IMR-90 (cell line): ENCODE measurements around the gene BTC. TPM values are rescaled to one million over a fixed set of nuclear protein-coding genes. Genes with fewer than 3 reads are reported as not detected.

Source experiments
- ATAC-seq: fragments of 200-7000 bp; cut with Tn5 transposase; 2 replicates; pipeline ENCODE4 v1.9.1; 2020; ENCODE audit warnings: low read depth, mild to moderate bottlenecking, moderate library complexity
- BruUV-seq: library from RNA; stranded (reverse); fragments of 400-500 nt; replicated peaks from 2 replicates; lab custom pipeline; 2021; lab: Mats Ljungman, UMichigan
- CTCF ChIA-PET: fragments of 300-600 bp; formaldehyde crosslinking; extraction: SDS; loops from one replicate; lab custom pipeline; 2021; ENCODE audit warnings: antibody characterized with exemption; lab: Yijun Ruan, JAX
- POLR2A ChIA-PET: fragments of 300-600 bp; sonication (Branson Sonifier 250); formaldehyde crosslinking; loops from one replicate; lab custom pipeline; 2022; ENCODE audit warnings: antibody characterized with exemption; ENCODE audit not compliant: unreplicated experiment; lab: Charles Lee
- DNase-seq: peaks from one replicate; pipeline ENCODE4 v3.0.0; 2013
- H2AFZ ChIP-seq: replicated peaks from 2 replicates; pipeline ENCODE3; 2013; ENCODE audit warnings: low read length, mild to moderate bottlenecking; ENCODE audit not compliant: poor library complexity
- H2AK5ac ChIP-seq: 2 replicates; pipeline ENCODE4 v1.6.1; 2013; ENCODE audit warnings: low read depth, low read length, inconsistent platforms
- H2AK9ac ChIP-seq: replicated peaks from 2 replicates; pipeline ENCODE3; 2013; ENCODE audit warnings: mild to moderate bottlenecking, low read depth, low read length, moderate library complexity; ENCODE audit not compliant: poor library complexity
- H2BK120ac ChIP-seq: 2 replicates; pipeline ENCODE4 v1.6.1; 2013; ENCODE audit warnings: low read depth, low read length, inconsistent platforms
- H2BK15ac ChIP-seq: 3 replicates; pipeline ENCODE4 v1.6.1; 2013; ENCODE audit warnings: low read depth, low read length, inconsistent platforms
- H2BK20ac ChIP-seq: 2 replicates; pipeline ENCODE4 v1.6.1; 2013; ENCODE audit warnings: low read depth, mild to moderate bottlenecking, inconsistent platforms, low read length, moderate library complexity
- H2BK5ac ChIP-seq: 2 replicates; pipeline ENCODE4 v1.6.1; 2013; ENCODE audit warnings: mild to moderate bottlenecking, low read depth, low read length, inconsistent platforms; ENCODE audit not compliant: poor library complexity, severe bottlenecking
- H3K14ac ChIP-seq: replicated peaks from 2 replicates; pipeline ENCODE4 v1.6.1; 2013; ENCODE audit warnings: low read depth, low read length, inconsistent platforms
- H3K18ac ChIP-seq: 2 replicates; pipeline ENCODE4 v1.6.1; 2013; ENCODE audit warnings: low read depth, low read length, control low read depth
- H3K23ac ChIP-seq: 2 replicates; pipeline ENCODE4 v1.6.1; 2013; ENCODE audit warnings: low read depth, low read length, inconsistent platforms
- H3K27ac ChIP-seq: 2 replicates; pipeline ENCODE4 v1.5.1; 2013; ENCODE audit warnings: mild to moderate bottlenecking, control low read depth, low read length; ENCODE audit not compliant: insufficient read depth
- H3K27me3 ChIP-seq: 2 replicates; pipeline ENCODE4 v1.6.1; 2013; ENCODE audit warnings: low read length; ENCODE audit not compliant: control insufficient read depth, insufficient read depth
- H3K36me3 ChIP-seq: 2 replicates; pipeline ENCODE4 v1.6.1; 2013; ENCODE audit warnings: low read length, mixed read lengths; ENCODE audit not compliant: control insufficient read depth, insufficient read depth
- H3K4ac ChIP-seq: 2 replicates; pipeline ENCODE4 v1.6.1; 2013; ENCODE audit warnings: low read depth, low read length, inconsistent platforms
- H3K4me1 ChIP-seq: 2 replicates; pipeline ENCODE4 v1.6.1; 2013; ENCODE audit warnings: low read length, mixed read lengths; ENCODE audit not compliant: control insufficient read depth, insufficient read depth
- H3K4me2 ChIP-seq: 2 replicates; pipeline ENCODE4 v1.6.1; 2013; ENCODE audit warnings: low read depth, mild to moderate bottlenecking, control low read depth, low read length, moderate library complexity
- H3K4me3 ChIP-seq: 2 replicates; pipeline ENCODE4 v1.5.1; 2013; ENCODE audit warnings: low read depth, mild to moderate bottlenecking, control low read depth, low read length, moderate library complexity; ENCODE audit not compliant: insufficient read depth
- H3K56ac ChIP-seq: 2 replicates; pipeline ENCODE4 v1.6.1; 2013; ENCODE audit warnings: low read length, inconsistent platforms; ENCODE audit not compliant: insufficient read depth; ENCODE audit errors: extremely low read depth
- H3K79me1 ChIP-seq, 2 experiments: 2 replicates each; pipeline ENCODE4 v1.6.1; 2013; ENCODE audit warnings: low read length in 2 of 2, inconsistent platforms in 1 of 2, low read depth in 1 of 2
- H3K9ac ChIP-seq: 2 replicates; pipeline ENCODE4 v1.6.1; 2013; ENCODE audit warnings: low read depth, low read length, control low read depth
- H3K9me1 ChIP-seq: 2 replicates; pipeline ENCODE4 v1.6.1; 2013; ENCODE audit warnings: low read length, inconsistent platforms; ENCODE audit not compliant: insufficient read depth
- H3K9me3 ChIP-seq: 2 replicates; pipeline ENCODE4 v1.6.1; 2013; ENCODE audit warnings: low read length; ENCODE audit not compliant: control insufficient read depth, insufficient read depth
- H4K20me1 ChIP-seq: 2 replicates; pipeline ENCODE4 v1.6.1; 2013; ENCODE audit warnings: low read length, inconsistent platforms; ENCODE audit not compliant: insufficient read depth
- H4K5ac ChIP-seq: 2 replicates; pipeline ENCODE4 v1.6.1; 2013; ENCODE audit warnings: mild to moderate bottlenecking, low read depth, low read length, control low read depth
- H4K8ac ChIP-seq, 2 experiments: 2 replicates each; pipeline ENCODE4 v1.6.1; 2013; ENCODE audit warnings: low read depth in 2 of 2, low read length in 2 of 2, control low read depth in 1 of 2, inconsistent platforms in 1 of 2
- H4K91ac ChIP-seq: 2 replicates; pipeline ENCODE4 v1.6.1; 2013; ENCODE audit warnings: low read depth, low read length, inconsistent platforms; ENCODE audit not compliant: insufficient read depth
- BHLHE40 ChIP-seq: fragments of 150-350 bp; IDR thresholded peaks from 2 replicates; pipeline ENCODE4 v1.6.1; 2016; ENCODE audit warnings: mild to moderate bottlenecking, low read depth, low read length
- CEBPB ChIP-seq: IDR thresholded peaks from 2 replicates; pipeline ENCODE4 v1.6.1; 2012; ENCODE audit warnings: low read depth, low read length, improper control_type of control experiment
- CHD1 ChIP-seq: IDR thresholded peaks from 2 replicates; pipeline ENCODE4 v1.6.1; 2012; ENCODE audit warnings: low read depth, low read length, improper control_type of control experiment
- FOS ChIP-seq: fragments of 150-350 bp; IDR thresholded peaks from 2 replicates; pipeline ENCODE4 v1.6.1; 2016; ENCODE audit warnings: low read depth, low read length
- MAFK ChIP-seq: IDR thresholded peaks from 2 replicates; pipeline ENCODE4 v1.6.1; 2012; ENCODE audit warnings: low read depth, low read length, improper control_type of control experiment
- MAZ ChIP-seq: IDR thresholded peaks from 2 replicates; pipeline ENCODE4 v1.6.1; 2012; ENCODE audit warnings: low read depth, mild to moderate bottlenecking, low read length, improper control_type of control experiment, moderate library complexity, borderline replicate concordance
- MXI1 ChIP-seq: IDR thresholded peaks from 2 replicates; pipeline ENCODE4 v1.6.1; 2012; ENCODE audit warnings: low read depth, mild to moderate bottlenecking, low read length, moderate library complexity, borderline replicate concordance
- NFE2L2 ChIP-seq: fragments of 150-350 bp; IDR thresholded peaks from 2 replicates; pipeline ENCODE4 v1.6.1; 2016; ENCODE audit warnings: low read depth, mild to moderate bottlenecking, low read length
- POLR2A ChIP-seq: IDR thresholded peaks from 2 replicates; pipeline ENCODE4 v1.6.1; 2012; ENCODE audit warnings: mild to moderate bottlenecking, low read depth, low read length
- RAD21 ChIP-seq: IDR thresholded peaks from 2 replicates; pipeline ENCODE4 v1.6.1; 2012; ENCODE audit warnings: low read length, improper control_type of control experiment
- RCOR1 ChIP-seq: IDR thresholded peaks from 2 replicates; pipeline ENCODE4 v1.6.1; 2012; ENCODE audit warnings: mild to moderate bottlenecking, low read length, improper control_type of control experiment; ENCODE audit not compliant: insufficient replicate concordance
- RFX5 ChIP-seq: IDR thresholded peaks from 2 replicates; pipeline ENCODE4 v1.8.0; 2012; ENCODE audit warnings: low read depth, mild to moderate bottlenecking, low read length, moderate library complexity
- SMC3 ChIP-seq: fragments of 150-350 bp; IDR thresholded peaks from 2 replicates; pipeline ENCODE4 v1.6.1; 2016; ENCODE audit warnings: low read depth, mild to moderate bottlenecking, antibody characterized with exemption, low read length, moderate library complexity
- WGBS, 2 experiments: methylation state at CpG; one replicate each; pipeline versions ENCODE4 v1.1.5 to v1.1.7; 2013; ENCODE audit warnings: missing lambda C conversion rate in 2 of 2; ENCODE audit not compliant: insufficient read length in 1 of 2; ENCODE audit errors: extremely low coverage in 2 of 2; 5-methylcytosine and 5-hydroxymethylcytosine counted together
- dilution Hi-C: fragments of 300-500 bp; cut with HindIII; formaldehyde crosslinking; loops from one replicate; pipeline ENCODE4 v1.14.3; 2018; ENCODE audit warnings: low sequenced_read_pairs; ENCODE audit not compliant: unreplicated experiment
- in situ Hi-C: fragments of 300-500 bp; cut with MboI; formaldehyde crosslinking; loops from 3 replicates; pipeline ENCODE4 v1.14.3; 2019; ENCODE audit warnings: low sequenced_read_pairs, inconsistent platforms, mixed read lengths
- intact Hi-C: fragments of 100-400 bp; cut with micrococcal nuclease; formaldehyde crosslinking; loops from 2 replicates; pipeline ENCODE4 v1.10.0; 2022
- polyA plus RNA-seq, 3 experiments: library from polyadenylated mRNA; depleted of rRNA; stranded (reverse); fragments of >200 nt; gene quantifications; 2 replicates each; pipeline ENCODE4 v1.2.3, GENCODE V29; 2012; ENCODE audit warnings: low replicate concordance in 1 of 3
- total RNA-seq: library from RNA; depleted of rRNA; stranded (reverse); fragments of >200 nt; gene quantifications from 2 replicates; pipeline ENCODE4 v1.2.3, GENCODE V29; 2012
- TF ChIP-seq, protein P1 (sequence below): fragments of 150-350 bp; IDR thresholded peaks from 2 replicates; pipeline ENCODE4 v1.6.1; 2017; ENCODE audit warnings: mild to moderate bottlenecking, antibody characterized with exemption, low read length, low read depth
- TF ChIP-seq, protein P2 (sequence below): conservative IDR thresholded peaks from 2 replicates; pipeline ENCODE4 v1.5.1; 2012; ENCODE audit warnings: mild to moderate bottlenecking, low read depth, low read length, improper control_type of control experiment
- TF ChIP-seq, protein P3 (sequence below): fragments of 150-350 bp; IDR thresholded peaks from 2 replicates; pipeline ENCODE4 v1.6.1; 2016; ENCODE audit warnings: low read depth, mild to moderate bottlenecking, low read length, moderate library complexity, borderline replicate concordance

BTC gene
- total and polyA plus RNA-seq, 2 of the 4 experiments (the other 2 are of a cell fraction) = not detected

DNA sequence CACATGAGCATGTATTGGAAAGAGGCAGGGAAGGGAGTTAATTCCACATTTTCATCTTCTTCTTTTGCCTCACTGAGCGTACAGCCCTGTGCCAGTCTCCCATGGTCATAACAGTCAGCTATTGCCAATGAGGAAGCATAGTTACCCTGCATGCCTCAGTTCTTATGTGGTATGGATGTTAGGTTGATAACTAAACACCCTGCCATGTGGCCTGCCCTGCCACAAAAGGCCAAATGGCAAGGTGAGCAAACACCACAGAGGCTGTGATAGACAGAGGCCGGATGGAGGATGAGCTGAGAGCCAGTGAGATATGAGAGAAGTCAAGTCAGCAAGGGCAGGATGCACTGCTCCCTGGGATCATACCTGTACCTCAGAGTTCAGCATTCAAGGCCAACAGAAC, 59.3 kb downstream of the BTC start:
- Histone ChIP-seq H3K4me3 (no peak overlapping the region), H3K27ac (no peak overlapping the region), H3K9me3 (no peaks in the 10 kb centered on the region), H2AK5ac (no peak overlapping the region), H3K56ac (no peak overlapping the region), H4K5ac (no peak overlapping the region), H3K9me1 (no peaks in the 10 kb centered on the region), H2BK20ac (no peak overlapping the region), H4K8ac (no peak overlapping the region), H3K18ac (no peak overlapping the region), H4K91ac (no peak overlapping the region), H2AFZ (no peak overlapping the region), H3K79me1 (no peaks in the 10 kb centered on the region), H2BK15ac (no peak overlapping the region), H2BK5ac (no peak overlapping the region), H2BK120ac (no peak overlapping the region), H3K27me3 (peaks cover 6% of the 10 kb centered on the region), H3K9ac (no peak overlapping the region), H3K36me3 (no peaks in the 10 kb centered on the region), H3K23ac (no peak overlapping the region), H3K14ac (no peak overlapping the region), H3K4ac (no peak overlapping the region), H2AK9ac (no peak overlapping the region), H3K4me1 (no peaks in the 10 kb centered on the region), H3K4me2 (no peak overlapping the region), H4K20me1 (no peaks in the 10 kb centered on the region)
- in situ Hi-C loops = no loop called here
- dilution Hi-C loops = no loop called here
- DNase-seq (no peak), ATAC-seq (no peak)
- no CpG with 5 or more reads among the region's 2 CpGs for WGBS, 2 experiments
- ChIA-PET CTCF (no interaction called here), POLR2A (no interaction called here)
- intact Hi-C loops = no loop called here
- no TSS peak for BruUV-seq
- TF ChIP-seq CEBPB (no peak), RAD21 (no peak), SMC3 (no peak), CHD1 (no peak), MAFK (no peak), RFX5 (no peak), NFE2L2 (no peak), POLR2A (no peak), MAZ (no peak), RCOR1 (no peak), BHLHE40 (no peak), MXI1 (no peak), FOS (no peak)
- TF ChIP-seq, protein P1, sequence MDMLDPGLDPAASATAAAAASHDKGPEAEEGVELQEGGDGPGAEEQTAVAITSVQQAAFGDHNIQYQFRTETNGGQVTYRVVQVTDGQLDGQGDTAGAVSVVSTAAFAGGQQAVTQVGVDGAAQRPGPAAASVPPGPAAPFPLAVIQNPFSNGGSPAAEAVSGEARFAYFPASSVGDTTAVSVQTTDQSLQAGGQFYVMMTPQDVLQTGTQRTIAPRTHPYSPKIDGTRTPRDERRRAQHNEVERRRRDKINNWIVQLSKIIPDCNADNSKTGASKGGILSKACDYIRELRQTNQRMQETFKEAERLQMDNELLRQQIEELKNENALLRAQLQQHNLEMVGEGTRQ = no peak
- TF ChIP-seq, protein P2, sequence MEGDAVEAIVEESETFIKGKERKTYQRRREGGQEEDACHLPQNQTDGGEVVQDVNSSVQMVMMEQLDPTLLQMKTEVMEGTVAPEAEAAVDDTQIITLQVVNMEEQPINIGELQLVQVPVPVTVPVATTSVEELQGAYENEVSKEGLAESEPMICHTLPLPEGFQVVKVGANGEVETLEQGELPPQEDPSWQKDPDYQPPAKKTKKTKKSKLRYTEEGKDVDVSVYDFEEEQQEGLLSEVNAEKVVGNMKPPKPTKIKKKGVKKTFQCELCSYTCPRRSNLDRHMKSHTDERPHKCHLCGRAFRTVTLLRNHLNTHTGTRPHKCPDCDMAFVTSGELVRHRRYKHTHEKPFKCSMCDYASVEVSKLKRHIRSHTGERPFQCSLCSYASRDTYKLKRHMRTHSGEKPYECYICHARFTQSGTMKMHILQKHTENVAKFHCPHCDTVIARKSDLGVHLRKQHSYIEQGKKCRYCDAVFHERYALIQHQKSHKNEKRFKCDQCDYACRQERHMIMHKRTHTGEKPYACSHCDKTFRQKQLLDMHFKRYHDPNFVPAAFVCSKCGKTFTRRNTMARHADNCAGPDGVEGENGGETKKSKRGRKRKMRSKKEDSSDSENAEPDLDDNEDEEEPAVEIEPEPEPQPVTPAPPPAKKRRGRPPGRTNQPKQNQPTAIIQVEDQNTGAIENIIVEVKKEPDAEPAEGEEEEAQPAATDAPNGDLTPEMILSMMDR = no peak
- TF ChIP-seq, protein P3, sequence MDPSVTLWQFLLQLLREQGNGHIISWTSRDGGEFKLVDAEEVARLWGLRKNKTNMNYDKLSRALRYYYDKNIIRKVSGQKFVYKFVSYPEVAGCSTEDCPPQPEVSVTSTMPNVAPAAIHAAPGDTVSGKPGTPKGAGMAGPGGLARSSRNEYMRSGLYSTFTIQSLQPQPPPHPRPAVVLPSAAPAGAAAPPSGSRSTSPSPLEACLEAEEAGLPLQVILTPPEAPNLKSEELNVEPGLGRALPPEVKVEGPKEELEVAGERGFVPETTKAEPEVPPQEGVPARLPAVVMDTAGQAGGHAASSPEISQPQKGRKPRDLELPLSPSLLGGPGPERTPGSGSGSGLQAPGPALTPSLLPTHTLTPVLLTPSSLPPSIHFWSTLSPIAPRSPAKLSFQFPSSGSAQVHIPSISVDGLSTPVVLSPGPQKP = no peak
